Measurements from ENCODE around the gene GRAP2.

The GRAP2 gene

GRCh38 chr22:39907047-39907446 is 6.2 kb downstream of the GRAP2 start:
- TF ChIP-seq NFIC (IDR thresholded peaks at IDR 0.05) = no peak
- no peak for TF ChIP-seq FOXM1 (IDR thresholded peaks at IDR 0.05; ENCODE audit: borderline replicate concordance, low read depth)
- no peak for TF ChIP-seq CEBPB (IDR thresholded peaks at IDR 0.05)

GRCh38 chr22:39907605-39908097 is 6.8 kb downstream of the GRAP2 start:
- TF ChIP-seq MAX (IDR thresholded peaks at IDR 0.05) (no peak), REST (IDR thresholded peaks at IDR 0.05; ENCODE audit: low read depth) (no peak), USF1 (IDR thresholded peaks at IDR 0.05) (no peak), CEBPB (IDR thresholded peaks at IDR 0.05) (no peak), TAF1 (IDR thresholded peaks at IDR 0.05; ENCODE audit: low read depth) (no peak), NFIC (IDR thresholded peaks at IDR 0.05) (no peak), EGR1 (IDR thresholded peaks at IDR 0.05) (no peak)

- TF ChIP-seq TCF12 (IDR thresholded peaks at IDR 0.05; ENCODE audit: low read depth) = no peak
- no peak for TF ChIP-seq TEAD4 (IDR thresholded peaks at IDR 0.05)
- TF ChIP-seq RAD21 (IDR thresholded peaks at IDR 0.05; ENCODE audit: low read depth) = no peak
- TF ChIP-seq REST (IDR thresholded peaks at IDR 0.05; ENCODE audit: low read depth) = no peak
- no peak for TF ChIP-seq USF1 (IDR thresholded peaks at IDR 0.05)
- TF ChIP-seq CEBPB (IDR thresholded peaks at IDR 0.05) = no peak
- no peak for TF ChIP-seq NFIC (IDR thresholded peaks at IDR 0.05)
- TF ChIP-seq YY1 (IDR thresholded peaks at IDR 0.05; ENCODE audit: low read depth) = no peak
- TF ChIP-seq FOXM1 (IDR thresholded peaks at IDR 0.05; ENCODE audit: borderline replicate concordance, low read depth) = no peak
- TF ChIP-seq EP300 (IDR thresholded peaks at IDR 0.05; ENCODE audit: borderline replicate concordance) = no peak
- no peak for TF ChIP-seq EGR1 (IDR thresholded peaks at IDR 0.05)
- TF ChIP-seq CREB1 (IDR thresholded peaks at IDR 0.05; ENCODE audit: low read depth) = no peak
- no peak for TF ChIP-seq TAF1 (IDR thresholded peaks at IDR 0.05; ENCODE audit: low read depth)
Observed at GRCh38 chr22:39908136-39908535, 7.3 kb downstream of the GRAP2 start.

GRCh38 chr22:39908737-39909136 is 7.9 kb downstream of the GRAP2 start:
- TF ChIP-seq NFIC (IDR thresholded peaks at IDR 0.05) = no peak
- no peak for TF ChIP-seq FOXM1 (IDR thresholded peaks at IDR 0.05; ENCODE audit: borderline replicate concordance, low read depth)
- TF ChIP-seq TEAD4 (IDR thresholded peaks at IDR 0.05) = no peak
- no peak for TF ChIP-seq MAX (IDR thresholded peaks at IDR 0.05)
- no peak for TF ChIP-seq TAF1 (IDR thresholded peaks at IDR 0.05; ENCODE audit: low read depth)
- TF ChIP-seq REST (IDR thresholded peaks at IDR 0.05; ENCODE audit: low read depth) = no peak
- no peak for TF ChIP-seq EP300 (IDR thresholded peaks at IDR 0.05; ENCODE audit: borderline replicate concordance)
- TF ChIP-seq CEBPB (IDR thresholded peaks at IDR 0.05) = no peak

- TF ChIP-seq EP300 (IDR thresholded peaks at IDR 0.05; ENCODE audit: borderline replicate concordance) (no peak), REST (IDR thresholded peaks at IDR 0.05; ENCODE audit: low read depth) (no peak), TCF12 (IDR thresholded peaks at IDR 0.05; ENCODE audit: low read depth) (no peak), TAF1 (IDR thresholded peaks at IDR 0.05; ENCODE audit: low read depth) (no peak), NFIC (IDR thresholded peaks at IDR 0.05) (no peak), USF1 (IDR thresholded peaks at IDR 0.05) (no peak)
Observed at GRCh38 chr22:39910876-39911613, 10.2 kb downstream of the GRAP2 start.
